Measurements from ENCODE around the gene HINT2.

Gene HINT2

GRCh38 chr9:35774907-35775635 is 39.8 kb downstream of the HINT2 start:
- DNase-seq: peak; percentile 64 to 69 (median 67)

- DNase-seq: no peak
Observed at GRCh38 chr9:35771943-35772342, 42.9 kb downstream of the HINT2 start.

GRCh38 chr9:35771534-35771933 is 43.3 kb downstream of the HINT2 start:
- DNase-seq: no peak

GRCh38 chr9:35771075-35771433 is 43.8 kb downstream of the HINT2 start:
- DNase-seq: no peak

- no peak for DNase-seq
Observed at GRCh38 chr9:35769763-35770162, 45.1 kb downstream of the HINT2 start.

- no peak for DNase-seq
Observed at GRCh38 chr9:35767458-35767857, 47.4 kb downstream of the HINT2 start.

GRCh38 chr9:35766997-35767396 is 47.8 kb downstream of the HINT2 start:
- no peak for DNase-seq

GRCh38 chr9:35763803-35764202 is 51.0 kb downstream of the HINT2 start:
- no peak for DNase-seq

- DNase-seq: no peak
Observed at GRCh38 chr9:35763181-35763580, 51.7 kb downstream of the HINT2 start.

Data from suppressor macrophage treated with lipopolysaccharide for 1 hour (primary cell).